NB4 (cell line): ENCODE measurements around the gene TDG.

ENCODE experiments used
- DNase-seq: peaks from one replicate; pipeline ENCODE4 v3.0.0; 2010; ENCODE audit warnings: low read depth
- H3K4me3 ChIP-seq: one replicate; pipeline ENCODE4 v1.5.1; 2011; ENCODE audit warnings: mild to moderate bottlenecking, low read depth, low read length, moderate library complexity
- MAX ChIP-seq: IDR thresholded peaks from 2 replicates; pipeline ENCODE4 v1.6.1; 2011; ENCODE audit warnings: low read depth, low read length
- MYC ChIP-seq: IDR thresholded peaks from 2 replicates; pipeline ENCODE4 v1.6.1; 2011; ENCODE audit warnings: low read depth, low read length
- POLR2A ChIP-seq: IDR thresholded peaks from 2 replicates; pipeline ENCODE4 v1.6.1; 2011; ENCODE audit warnings: mild to moderate bottlenecking; ENCODE audit not compliant: insufficient read length; ENCODE audit errors: extremely low read depth
- TF ChIP-seq, protein P1 (sequence below): IDR thresholded peaks from one replicate; pipeline ENCODE4 v1.5.1; 2012; ENCODE audit warnings: low read depth, low read length

Gene TDG

GRCh38 chr12:103958621-103959020 is 7.1 kb upstream of the TDG start:
- no peak overlapping the region for H3K4me3 ChIP-seq
- TF ChIP-seq, protein P1, sequence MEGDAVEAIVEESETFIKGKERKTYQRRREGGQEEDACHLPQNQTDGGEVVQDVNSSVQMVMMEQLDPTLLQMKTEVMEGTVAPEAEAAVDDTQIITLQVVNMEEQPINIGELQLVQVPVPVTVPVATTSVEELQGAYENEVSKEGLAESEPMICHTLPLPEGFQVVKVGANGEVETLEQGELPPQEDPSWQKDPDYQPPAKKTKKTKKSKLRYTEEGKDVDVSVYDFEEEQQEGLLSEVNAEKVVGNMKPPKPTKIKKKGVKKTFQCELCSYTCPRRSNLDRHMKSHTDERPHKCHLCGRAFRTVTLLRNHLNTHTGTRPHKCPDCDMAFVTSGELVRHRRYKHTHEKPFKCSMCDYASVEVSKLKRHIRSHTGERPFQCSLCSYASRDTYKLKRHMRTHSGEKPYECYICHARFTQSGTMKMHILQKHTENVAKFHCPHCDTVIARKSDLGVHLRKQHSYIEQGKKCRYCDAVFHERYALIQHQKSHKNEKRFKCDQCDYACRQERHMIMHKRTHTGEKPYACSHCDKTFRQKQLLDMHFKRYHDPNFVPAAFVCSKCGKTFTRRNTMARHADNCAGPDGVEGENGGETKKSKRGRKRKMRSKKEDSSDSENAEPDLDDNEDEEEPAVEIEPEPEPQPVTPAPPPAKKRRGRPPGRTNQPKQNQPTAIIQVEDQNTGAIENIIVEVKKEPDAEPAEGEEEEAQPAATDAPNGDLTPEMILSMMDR, result no peak
- TF ChIP-seq MAX (no peak), MYC (no peak), POLR2A (no peak)
- no peak for DNase-seq

- TF ChIP-seq, protein P1, result no peak
- TF ChIP-seq POLR2A, result no peak
- no peak for TF ChIP-seq MYC
- TF ChIP-seq MAX, result no peak
- DNase-seq, result no peak
- no peak overlapping the region for H3K4me3 ChIP-seq
These were observed 5.0 kb upstream of the TDG start for GRCh38 chr12:103960616-103961227.

GRCh38 chr12:103962493-103962892 is 3.2 kb upstream of the TDG start:
- DNase-seq, result no peak
- TF ChIP-seq POLR2A, result no peak
- TF ChIP-seq MAX, result no peak
- TF ChIP-seq, protein P1, result no peak
- no peak for TF ChIP-seq MYC
- H3K4me3 ChIP-seq, result no peak overlapping the region

- peak overlapping the region; percentile 93 for H3K4me3 ChIP-seq
- no peak for DNase-seq
- TF ChIP-seq, protein P1, result no peak
- TF ChIP-seq POLR2A (no peak), MAX (no peak), MYC (no peak)
These were observed 867 bp upstream of the TDG start for GRCh38 chr12:103964805-103965204.

GRCh38 chr12:103965255-103965589 is 450 bp upstream of the TDG start:
- H3K4me3 ChIP-seq, result peak overlapping the region; percentile 93
- DNase-seq, result no peak
- TF ChIP-seq POLR2A (no peak), MYC (no peak), MAX (no peak)
- TF ChIP-seq, protein P1, result no peak

DNA sequence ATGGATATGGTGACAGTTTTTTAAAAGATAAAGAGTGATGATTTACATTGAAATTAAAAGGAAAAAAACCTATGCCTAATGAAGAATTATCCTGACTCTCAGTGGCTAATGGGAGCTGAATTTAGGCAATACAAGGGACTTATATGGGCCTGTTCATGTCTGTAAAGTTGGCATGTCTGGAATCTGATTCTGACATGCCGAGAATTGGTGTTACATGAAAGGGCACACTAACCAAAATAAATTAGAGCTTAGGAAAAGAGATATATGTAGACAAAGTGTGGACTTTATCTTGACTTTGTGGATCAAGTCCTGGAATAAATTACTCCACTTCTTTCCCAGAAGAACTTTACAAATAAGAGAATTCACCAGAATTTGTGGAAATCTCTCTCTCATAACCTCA is 1.1 kb downstream of the TDG start:
- TF ChIP-seq POLR2A (no peak), MYC (no peak), MAX (no peak)
- TF ChIP-seq, protein P1, result no peak
- H3K4me3 ChIP-seq, result peak overlapping the region; percentile 93
- DNase-seq, result no peak
